Measurements from ENCODE around the gene AIMP1. TPM values are rescaled to one million over a fixed set of nuclear protein-coding genes. Genes with fewer than 3 reads are reported as not detected.
A peak's percentile ranks its signal among the peaks of the same experiment; 100 is the strongest.

The AIMP1 gene
- total and polyA plus RNA-seq, 10 of the 15 experiments (the other 5 are each of a cell fraction or from before 2014, with no cell fraction given), result 18.6 to 131 (median 56.5) TPM

GRCh38 chr4:106269711-106270110 lies 46.6 kb upstream of the AIMP1 start:
- Histone ChIP-seq H4K20me1 (ENCODE audit: control insufficient read depth, insufficient read depth) (no peaks in the 10 kb centered on the region), H3K79me2 (ENCODE audit: control insufficient read depth, insufficient read depth, low read length) (no peaks in the 10 kb centered on the region; the same call in 1 of the 2 replicates), H3K27ac (ENCODE audit: control insufficient read depth, insufficient read depth) (no peak overlapping the region), H3K9me3 (replicated peaks; ENCODE audit: control insufficient read depth, insufficient read depth, low read length) (no peaks in the 10 kb centered on the region), H3K27me3 (replicated peaks in 1 of 2; ENCODE audit: control insufficient read depth in 2 of 2, insufficient read depth in 2 of 2, low read length in 1 of 2) (no peaks in the 10 kb centered on the region), H2AFZ (ENCODE audit: control insufficient read depth, low read depth, low read length) (no peak overlapping the region), H3K36me3 (ENCODE audit: control insufficient read depth in 2 of 2, insufficient read depth in 2 of 2, low read length in 1 of 2) (no peaks in the 10 kb centered on the region; a peak in 1 of 4 replicates), H3K9ac (ENCODE audit: control insufficient read depth, insufficient read depth, low read length) (no peak overlapping the region), H3K4me1 (ENCODE audit: control insufficient read depth, insufficient read depth, low read length) (no peaks in the 10 kb centered on the region), H3K4me3 (no peak overlapping the region), H3K4me2 (ENCODE audit: control insufficient read depth, insufficient read depth) (no peak overlapping the region)
- ATAC-seq (no peak), FAIRE-seq (peak; percentile 23), DNase-seq (ENCODE audit: low read depth, low spot score) (no peak)
- intact Hi-C loops (cut with micrococcal nuclease; ENCODE audit: unreplicated experiment), result loop anchor here (5.0 kb wide), 1 partner anchor 628 kb away; no protein-coding TSS in a partner anchor
- TF ChIP-seq CEBPZ (IDR thresholded peaks at IDR 0.05; ENCODE audit: low read depth, low read length), result no peak
- ChIA-PET RAD21 (ENCODE audit: unreplicated experiment) (no interaction called here), SMC1A (ENCODE audit: uncharacterized antibody, unreplicated experiment) (interaction anchor here (0.9 kb wide), 1 partner anchor 28 kb away, joined by 3 read pairs; no protein-coding TSS in a partner anchor), POLR2A (no interaction called here), CTCF (interaction anchor here (0.9 to 1.7 kb wide), 3 partner anchors 57 to 234 kb away, joined by 3 to 6 read pairs (median 3); partner anchors contain the start of gene GIMD1)
- 100% methylated on average over 2 of the region's 2 CpGs for WGBS (ENCODE audit: insufficient coverage, insufficient replicate concordance, low lambda C conversion rate, missing lambda C conversion rate)
- in situ Hi-C loops (cut with MboI), result loop anchor here (10.0 kb wide), 1 partner anchor 235 kb away; no protein-coding TSS in a partner anchor
- BruUV-seq (replicated peaks), result no TSS peak

GRCh38 chr4:106270736-106271135 lies 45.6 kb upstream of the AIMP1 start:
- ChIA-PET RAD21 (ENCODE audit: unreplicated experiment) (no interaction called here), POLR2A (no interaction called here), CTCF (interaction anchor here (1.5 kb wide), 1 partner anchor 30 kb away, joined by 3 read pairs; no protein-coding TSS in a partner anchor), SMC1A (ENCODE audit: uncharacterized antibody, unreplicated experiment) (interaction anchor here (0.5 kb wide), 1 partner anchor 10 kb away, joined by 3 read pairs; no protein-coding TSS in a partner anchor)
- no peaks in the 10 kb centered on the region for H4K20me1 ChIP-seq (ENCODE audit: control insufficient read depth, insufficient read depth)
- in situ Hi-C loops (cut with MboI) (no loop called here), intact Hi-C loops (cut with micrococcal nuclease; ENCODE audit: unreplicated experiment) (no loop called here)
- no peak overlapping the region for H2AFZ ChIP-seq (ENCODE audit: control insufficient read depth, low read depth, low read length)
- ATAC-seq (no peak), DNase-seq (ENCODE audit: low read depth, low spot score) (no peak), FAIRE-seq (no peak)
- H3K9ac ChIP-seq (ENCODE audit: control insufficient read depth, insufficient read depth, low read length), result no peak overlapping the region
- H3K27ac ChIP-seq (ENCODE audit: control insufficient read depth, insufficient read depth), result no peak overlapping the region
- H3K27me3 ChIP-seq (replicated peaks in 1 of 2; ENCODE audit: control insufficient read depth in 2 of 2, insufficient read depth in 2 of 2, low read length in 1 of 2), result no peaks in the 10 kb centered on the region
- no peaks in the 10 kb centered on the region; a peak in 1 of 4 replicates for H3K36me3 ChIP-seq (ENCODE audit: control insufficient read depth in 2 of 2, insufficient read depth in 2 of 2, low read length in 1 of 2)
- no peaks in the 10 kb centered on the region; the same call in 1 of the 2 replicates for H3K79me2 ChIP-seq (ENCODE audit: control insufficient read depth, insufficient read depth, low read length)
- 81% methylated on average over 1 of the region's 1 CpG for WGBS (ENCODE audit: insufficient coverage, insufficient replicate concordance, low lambda C conversion rate, missing lambda C conversion rate)
- no peaks in the 10 kb centered on the region for H3K9me3 ChIP-seq (replicated peaks; ENCODE audit: control insufficient read depth, insufficient read depth, low read length)
- BruUV-seq (replicated peaks), result no TSS peak
- no peaks in the 10 kb centered on the region for H3K4me1 ChIP-seq (ENCODE audit: control insufficient read depth, insufficient read depth, low read length)
- no peak overlapping the region for H3K4me2 ChIP-seq (ENCODE audit: control insufficient read depth, insufficient read depth)
- no peak for TF ChIP-seq ZNF592 (IDR thresholded peaks at IDR 0.05)
- TF ChIP-seq PAX5 (IDR thresholded peaks at IDR 0.05; ENCODE audit: borderline replicate concordance, low read depth, low read length), result no peak
- peak; percentile 57; the same call in 1 of the 2 replicates for TF ChIP-seq MEF2A (IDR thresholded peaks at IDR 0.05; ENCODE audit: insufficient read depth, low read depth, low read length)
- TF ChIP-seq STAT3 (IDR thresholded peaks at IDR 0.05; ENCODE audit: low read depth, low read length), result no peak
- no peak overlapping the region for H3K4me3 ChIP-seq
